ENCODE measurements around the gene CAPRIN1. TPM values are rescaled to one million over a fixed set of nuclear protein-coding genes. Genes with fewer than 3 reads are reported as not detected.
"Not testable (repeated sequence)": the region's sequence is repeated elsewhere in the genome, so short reads cannot be mapped to it uniquely, and the experiment has no call there.

CAPRIN1 gene
- polyA plus RNA-seq, 1 donor from 2014 or later: 63.5 TPM

DNA sequence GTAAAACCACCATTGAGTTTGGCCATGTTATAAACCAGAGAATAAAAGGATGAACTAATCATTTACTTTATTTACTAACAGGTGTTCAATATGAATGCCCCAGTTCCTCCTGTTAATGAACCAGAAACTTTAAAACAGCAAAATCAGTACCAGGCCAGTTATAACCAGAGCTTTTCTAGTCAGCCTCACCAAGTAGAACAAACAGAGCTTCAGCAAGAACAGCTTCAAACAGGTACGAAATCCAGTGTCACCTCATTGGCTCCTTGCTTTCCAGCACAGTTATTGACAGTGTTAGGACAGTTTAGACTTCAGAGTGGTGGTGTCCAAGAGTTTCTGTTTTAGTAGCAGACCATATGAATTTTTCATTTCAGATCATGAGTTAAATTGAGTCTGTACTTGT is 40.3 kb downstream of the CAPRIN1 start:
- H3K27ac Mint-ChIP-seq: peak overlapping the region in 1 of 3 donors; percentile 56
- no peaks in the 10 kb centered on the region for H3K9me3 Mint-ChIP-seq
- no peaks in the 10 kb centered on the region for H3K36me3 Mint-ChIP-seq
- no peaks in the 10 kb centered on the region for H3K27me3 Mint-ChIP-seq
- peaks cover 0 to under 1% (median under 1%) of the 10 kb centered on the region in 3 donors for H3K4me1 Mint-ChIP-seq
- no peak overlapping the region for H3K4me3 Mint-ChIP-seq

DNA sequence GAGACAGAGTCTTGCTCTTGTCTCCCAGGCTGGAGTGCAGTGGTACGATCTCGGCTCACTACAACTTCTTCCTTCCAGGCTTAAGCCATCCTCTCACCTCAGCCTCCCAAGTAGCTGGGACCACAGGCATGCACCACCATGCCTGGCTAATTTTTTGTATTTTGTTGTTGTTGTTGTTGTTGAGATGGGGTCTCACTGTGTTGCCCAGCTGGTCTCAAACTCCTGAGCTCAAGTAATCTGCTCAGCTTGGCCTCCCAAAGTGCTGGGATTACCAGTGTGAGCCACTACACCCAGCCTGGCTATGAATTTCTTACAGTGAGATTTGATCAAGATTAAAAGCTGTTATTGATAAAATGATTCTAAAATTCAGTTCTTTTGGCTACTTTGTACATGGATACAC is 43.4 kb downstream of the CAPRIN1 start:
- H3K4me1 Mint-ChIP-seq, H3K36me3 Mint-ChIP-seq, H3K4me3 Mint-ChIP-seq, H3K27me3 Mint-ChIP-seq, H3K9me3 Mint-ChIP-seq: not testable (repeated sequence)
- H3K27ac Mint-ChIP-seq: peak overlapping the region in 1 of 3 donors; percentile 67

DNA sequence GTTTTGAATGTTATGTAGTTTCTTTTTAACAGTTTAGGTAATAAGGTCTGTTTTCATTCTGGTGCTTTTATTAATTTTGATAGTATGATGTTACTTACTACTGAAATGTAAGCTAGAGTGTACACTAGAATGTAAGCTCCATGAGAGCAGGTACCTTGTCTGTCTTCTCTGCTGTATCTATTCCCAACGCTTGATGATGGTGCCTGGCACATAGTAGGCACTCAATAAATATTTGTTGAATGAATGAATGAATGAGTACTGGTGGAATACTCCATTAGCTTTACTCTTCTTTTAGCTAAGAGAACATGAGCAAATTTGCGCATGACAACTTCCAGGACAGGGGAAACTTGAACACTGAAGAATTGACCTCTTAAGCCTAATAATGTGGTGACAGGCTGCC is 47.3 kb downstream of the CAPRIN1 start:
- no peaks in the 10 kb centered on the region for H3K9me3 Mint-ChIP-seq
- H3K27ac Mint-ChIP-seq: peak overlapping the region in 1 of 3 donors; percentile 60
- no peaks in the 10 kb centered on the region for H3K27me3 Mint-ChIP-seq
- H3K36me3 Mint-ChIP-seq: no peaks in the 10 kb centered on the region
- H3K4me3 Mint-ChIP-seq: no peak overlapping the region
- peaks cover 2 to 7% (median 5%) of the 10 kb centered on the region in 3 donors for H3K4me1 Mint-ChIP-seq

DNA sequence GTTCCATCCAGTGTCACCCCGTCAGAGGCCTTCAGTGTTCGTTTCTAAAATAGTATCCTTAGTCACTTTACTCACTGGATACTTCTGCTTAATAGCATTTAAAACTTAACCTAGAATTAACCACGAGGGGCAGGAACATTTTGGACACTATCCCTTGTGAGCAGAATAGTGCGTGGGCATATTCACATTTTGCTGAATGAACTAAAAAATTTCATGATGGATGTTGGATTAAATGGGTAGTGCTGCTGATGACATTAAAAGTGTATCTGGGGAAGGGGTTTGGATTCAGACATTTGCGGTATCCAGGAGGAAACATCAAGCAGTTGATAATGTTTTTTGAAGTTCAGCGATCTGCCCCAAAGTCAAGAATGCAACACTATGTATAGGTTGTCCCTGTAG is 53.1 kb downstream of the CAPRIN1 start:
- Mint-ChIP-seq H3K36me3 (no peaks in the 10 kb centered on the region), H3K27me3 (no peaks in the 10 kb centered on the region)

DNA sequence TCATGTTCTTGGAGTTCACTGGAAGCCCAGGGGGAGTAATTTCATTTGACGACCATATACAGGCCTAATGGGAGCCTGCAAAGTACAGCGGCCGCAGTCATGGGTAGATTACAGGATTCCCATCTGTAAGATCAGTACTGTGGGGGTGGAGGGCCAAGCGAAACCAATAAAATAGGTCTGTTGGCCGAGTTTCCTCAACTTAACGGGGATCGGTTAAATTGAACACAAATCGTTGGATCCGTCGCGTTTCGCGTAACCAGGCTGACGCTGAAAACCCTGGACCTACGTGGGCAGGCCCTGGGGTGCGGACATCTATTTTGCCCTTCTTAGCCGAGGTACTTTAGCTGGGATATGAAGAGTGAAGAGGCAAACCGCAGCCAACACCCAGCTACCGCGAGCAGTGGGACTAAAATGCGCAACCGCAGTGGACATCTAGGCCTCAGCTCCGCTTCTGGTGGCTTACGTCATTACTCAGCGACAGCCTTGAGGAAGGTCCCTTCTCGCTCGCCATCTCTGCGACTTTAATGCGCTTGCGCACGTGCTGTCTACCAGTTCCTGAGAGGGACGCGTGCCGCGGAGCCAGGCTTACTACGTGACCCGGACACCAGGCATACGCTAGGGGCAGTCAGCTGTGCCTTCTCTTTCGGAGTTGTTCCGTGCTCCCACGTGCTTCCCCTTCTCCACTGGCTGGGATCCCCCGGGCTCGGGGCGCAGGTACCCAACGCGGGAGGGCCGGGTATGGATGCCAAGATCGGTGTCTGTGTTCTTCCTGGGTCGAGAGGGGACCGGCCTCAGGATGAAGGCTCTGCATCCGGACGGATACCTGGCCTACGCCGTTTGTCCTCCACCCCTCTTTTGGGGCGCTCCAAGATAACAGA is 53.8 kb downstream of the CAPRIN1 start, which contains the start of gene NAT10:
Gene NAT10 (plus strand): TSS at position 551 of the 878 bp plus-strand sequence. CDS start 2,597 bp downstream, outside the sequence.
- Mint-ChIP-seq H3K36me3 (no peaks in the 10 kb centered on the region), H3K9me3 (no peaks in the 10 kb centered on the region), H3K27ac (peak within 1 kb of the TSS; percentile 98 to 100 (median 99)), H3K4me3 (peak within 1 kb of the TSS; percentile 95 to 99 (median 98)), H3K27me3 (no peaks in the 10 kb centered on the region), H3K4me1 (peaks cover 33 to 44% (median 38%) of the 10 kb centered on the region in 3 donors)

More for the DNA sequence above, 53.1 kb downstream of the CAPRIN1 start:
- Mint-ChIP-seq H3K27ac (peak overlapping the region; percentile 98 to 100 (median 99)), H3K4me1 (peaks cover 33 to 41% (median 38%) of the 10 kb centered on the region in 3 donors), H3K9me3 (no peaks in the 10 kb centered on the region), H3K4me3 (peak overlapping the region; percentile 95 to 99 (median 98))

DNA sequence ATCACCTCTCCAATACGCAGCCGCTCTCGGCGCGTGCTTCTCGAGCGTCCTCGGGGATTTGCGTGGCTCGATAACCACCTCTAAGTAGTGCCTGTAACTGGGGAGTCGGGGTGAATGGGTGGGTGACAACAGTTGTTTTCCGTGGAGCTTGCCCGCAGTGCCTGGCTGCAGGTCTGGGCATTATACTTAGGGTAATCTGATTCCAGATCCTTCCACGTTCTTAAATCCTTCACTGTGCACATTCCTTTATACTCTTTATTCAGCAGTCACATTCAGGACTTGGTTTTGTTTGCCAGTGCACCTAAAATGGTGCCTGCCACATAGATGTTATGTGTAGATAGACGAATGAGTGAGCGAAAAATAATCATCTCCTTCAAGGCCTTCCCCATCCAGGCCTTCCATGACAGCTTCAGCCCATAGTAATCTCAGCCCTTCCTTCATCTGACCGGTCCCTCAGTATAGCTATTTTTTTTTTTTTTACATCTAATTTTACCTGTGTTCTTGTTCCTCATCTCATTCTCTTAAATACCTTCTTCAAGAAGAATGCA is 54.5 kb downstream of the CAPRIN1 start:
- no peaks in the 10 kb centered on the region for H3K27me3 Mint-ChIP-seq

DNA sequence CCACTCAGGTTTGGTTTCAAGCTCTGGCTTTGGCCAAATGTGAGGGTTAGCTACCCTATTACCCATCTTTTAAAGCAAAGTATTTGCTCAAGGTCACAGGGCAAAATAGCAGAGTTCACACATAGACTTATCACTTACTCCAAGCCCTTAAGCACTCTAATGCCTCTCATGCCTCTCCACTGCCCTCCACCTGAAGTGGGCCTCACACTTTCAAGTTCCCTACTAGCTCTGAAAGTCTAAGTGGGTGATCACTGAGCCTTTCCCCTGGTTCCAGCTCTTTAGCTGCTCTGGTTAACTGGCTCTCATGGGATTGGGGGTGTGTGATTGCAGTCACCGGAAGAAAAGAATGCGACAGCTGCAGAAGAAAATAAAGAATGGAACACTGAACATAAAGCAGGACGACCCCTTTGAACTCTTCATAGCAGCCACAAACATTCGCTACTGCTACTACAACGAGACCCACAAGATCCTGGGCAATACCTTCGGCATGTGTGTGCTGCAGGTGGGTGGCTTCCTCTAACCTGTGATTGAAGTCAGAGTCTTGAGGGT is 60.3 kb downstream of the CAPRIN1 start:
- Mint-ChIP-seq H3K4me3 (no peak overlapping the region), H3K9me3 (no peaks in the 10 kb centered on the region), H3K36me3 (peaks cover 1% of the 10 kb centered on the region), H3K4me1 (peaks cover 6 to 16% (median 7%) of the 10 kb centered on the region in 3 donors), H3K27me3 (no peaks in the 10 kb centered on the region), H3K27ac (no peak overlapping the region)

More for the DNA sequence above, 54.5 kb downstream of the CAPRIN1 start:
- peak overlapping the region; percentile 95 to 99 (median 98) for H3K4me3 Mint-ChIP-seq
- no peaks in the 10 kb centered on the region for H3K36me3 Mint-ChIP-seq
- H3K9me3 Mint-ChIP-seq: no peaks in the 10 kb centered on the region
- H3K4me1 Mint-ChIP-seq: peaks cover 33 to 44% (median 38%) of the 10 kb centered on the region in 3 donors
- H3K27ac Mint-ChIP-seq: peak overlapping the region; percentile 98 to 100 (median 99)

DNA sequence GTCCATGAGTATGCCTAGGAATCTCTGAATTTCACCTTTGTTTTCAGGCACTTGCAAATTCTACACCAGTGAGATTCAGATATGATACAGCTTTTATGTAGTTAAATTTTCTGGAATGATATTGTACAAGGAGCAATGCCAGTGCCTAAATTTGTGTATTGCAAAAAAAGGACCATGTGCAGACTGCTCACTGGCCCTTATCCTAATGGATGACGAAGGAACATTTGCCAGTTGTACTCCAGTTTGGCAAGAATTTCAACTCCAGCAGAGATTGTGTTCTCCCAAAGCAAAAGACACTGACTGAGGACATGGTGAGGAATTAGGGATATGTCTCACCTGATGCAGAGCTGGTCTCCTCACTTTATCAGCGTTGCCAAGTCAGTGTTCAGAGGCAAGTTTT is 62.5 kb downstream of the CAPRIN1 start:
- no peak overlapping the region for H3K4me3 Mint-ChIP-seq
- peaks cover 4% of the 10 kb centered on the region for H3K36me3 Mint-ChIP-seq
- peak overlapping the region in 1 of 3 donors; percentile 18 for H3K27ac Mint-ChIP-seq
- no peaks in the 10 kb centered on the region for H3K9me3 Mint-ChIP-seq
- no peaks in the 10 kb centered on the region for H3K27me3 Mint-ChIP-seq
- peaks cover 0 to 7% (median 6%) of the 10 kb centered on the region in 3 donors for H3K4me1 Mint-ChIP-seq

DNA sequence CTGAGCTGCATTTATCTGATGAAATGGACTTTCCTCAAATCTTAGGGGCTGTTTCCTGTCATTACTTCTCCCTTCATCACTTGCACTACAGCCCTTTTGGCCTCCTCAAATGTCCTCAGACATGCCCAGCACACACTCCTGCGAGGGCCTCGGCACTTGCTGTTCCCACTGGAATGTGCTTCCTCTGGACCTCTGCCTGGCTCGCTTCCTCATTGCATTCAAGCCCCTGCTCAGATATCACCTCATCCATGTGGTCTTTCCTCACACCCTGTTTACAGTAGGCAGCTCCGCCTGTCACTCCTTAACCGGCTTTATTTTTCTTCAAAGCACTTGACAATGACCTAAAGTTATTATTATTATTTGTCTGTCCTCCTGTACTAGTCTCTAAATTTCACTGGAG is 62.9 kb downstream of the CAPRIN1 start:
- Mint-ChIP-seq H3K36me3 (peaks cover 4% of the 10 kb centered on the region), H3K4me1 (peaks cover 0 to 3% (median 2%) of the 10 kb centered on the region in 3 donors), H3K27ac (peak overlapping the region in 1 of 3 donors; percentile 18), H3K27me3 (no peaks in the 10 kb centered on the region), H3K4me3 (no peak overlapping the region), H3K9me3 (no peaks in the 10 kb centered on the region)

DNA sequence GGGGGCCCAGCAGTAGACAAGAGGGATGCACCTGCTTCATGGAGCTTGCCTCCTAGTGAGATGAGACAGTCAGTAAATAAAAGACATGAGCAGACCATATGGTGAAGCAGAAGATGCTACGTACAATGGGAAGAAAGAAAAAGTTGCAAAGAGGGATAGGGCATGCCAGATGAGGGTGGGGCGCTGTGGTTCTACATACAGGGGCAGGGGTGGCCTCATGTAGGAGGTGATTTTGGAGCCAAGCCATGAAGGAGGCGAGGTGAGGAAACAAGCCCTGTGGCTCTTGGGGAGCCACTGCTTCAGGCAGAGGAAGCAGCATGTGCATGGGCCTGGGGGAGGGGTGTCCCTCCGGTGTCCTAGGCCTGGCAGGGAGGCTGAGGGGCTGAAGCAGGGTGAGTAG is 69.1 kb downstream of the CAPRIN1 start:
- H3K27ac Mint-ChIP-seq: peak overlapping the region in 1 of 3 donors; percentile 81
- peaks cover 5% of the 10 kb centered on the region for H3K36me3 Mint-ChIP-seq
- no peaks in the 10 kb centered on the region for H3K27me3 Mint-ChIP-seq
- H3K4me1 Mint-ChIP-seq: peaks cover 0 to 2% (median 1%) of the 10 kb centered on the region in 3 donors
- no peaks in the 10 kb centered on the region for H3K9me3 Mint-ChIP-seq
- H3K4me3 Mint-ChIP-seq: no peak overlapping the region

DNA sequence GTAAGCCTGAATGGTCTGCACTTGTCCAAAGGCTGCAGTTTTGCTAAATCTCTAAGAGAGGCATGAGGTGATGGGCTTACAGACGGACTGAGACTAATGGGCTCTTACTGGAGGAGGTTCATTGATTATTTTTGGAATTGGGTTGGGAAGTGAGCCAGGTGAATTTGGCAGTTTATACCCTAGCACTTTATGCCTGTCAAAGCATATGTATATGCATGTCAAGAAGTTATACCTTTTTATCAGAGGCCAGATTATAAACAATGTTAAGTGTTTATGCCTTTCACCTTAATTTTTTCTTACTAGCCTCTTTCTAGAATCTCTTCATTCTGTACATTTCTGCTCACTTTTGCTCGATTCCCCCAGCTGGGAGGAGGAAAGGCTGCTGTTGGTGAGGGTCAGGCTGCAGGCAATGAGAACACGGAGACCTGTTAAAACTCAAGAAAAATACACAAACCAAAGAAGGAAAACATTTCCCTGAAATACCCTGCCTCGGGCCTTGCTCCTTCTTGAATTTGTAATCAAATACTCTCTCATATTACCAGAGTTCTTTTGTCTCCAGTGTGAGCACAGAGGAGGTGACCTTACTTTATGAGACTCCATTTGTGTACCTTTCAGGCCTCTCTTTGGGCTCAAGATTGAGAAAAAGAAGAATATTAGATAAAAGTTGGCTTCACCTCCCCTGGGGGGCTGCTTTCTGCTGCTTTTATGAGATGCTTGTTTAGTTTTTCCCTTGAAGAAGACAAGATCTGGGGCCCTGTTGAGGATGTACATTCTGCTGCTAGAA is 73.5 kb downstream of the CAPRIN1 start:
- no peak overlapping the region for H3K27ac Mint-ChIP-seq
- no peaks in the 10 kb centered on the region for H3K27me3 Mint-ChIP-seq
- H3K36me3 Mint-ChIP-seq: peaks cover 7% of the 10 kb centered on the region
- H3K4me3 Mint-ChIP-seq: no peak overlapping the region
- peaks cover 0 to 2% (median 1%) of the 10 kb centered on the region in 3 donors for H3K4me1 Mint-ChIP-seq
- H3K9me3 Mint-ChIP-seq: no peaks in the 10 kb centered on the region

DNA sequence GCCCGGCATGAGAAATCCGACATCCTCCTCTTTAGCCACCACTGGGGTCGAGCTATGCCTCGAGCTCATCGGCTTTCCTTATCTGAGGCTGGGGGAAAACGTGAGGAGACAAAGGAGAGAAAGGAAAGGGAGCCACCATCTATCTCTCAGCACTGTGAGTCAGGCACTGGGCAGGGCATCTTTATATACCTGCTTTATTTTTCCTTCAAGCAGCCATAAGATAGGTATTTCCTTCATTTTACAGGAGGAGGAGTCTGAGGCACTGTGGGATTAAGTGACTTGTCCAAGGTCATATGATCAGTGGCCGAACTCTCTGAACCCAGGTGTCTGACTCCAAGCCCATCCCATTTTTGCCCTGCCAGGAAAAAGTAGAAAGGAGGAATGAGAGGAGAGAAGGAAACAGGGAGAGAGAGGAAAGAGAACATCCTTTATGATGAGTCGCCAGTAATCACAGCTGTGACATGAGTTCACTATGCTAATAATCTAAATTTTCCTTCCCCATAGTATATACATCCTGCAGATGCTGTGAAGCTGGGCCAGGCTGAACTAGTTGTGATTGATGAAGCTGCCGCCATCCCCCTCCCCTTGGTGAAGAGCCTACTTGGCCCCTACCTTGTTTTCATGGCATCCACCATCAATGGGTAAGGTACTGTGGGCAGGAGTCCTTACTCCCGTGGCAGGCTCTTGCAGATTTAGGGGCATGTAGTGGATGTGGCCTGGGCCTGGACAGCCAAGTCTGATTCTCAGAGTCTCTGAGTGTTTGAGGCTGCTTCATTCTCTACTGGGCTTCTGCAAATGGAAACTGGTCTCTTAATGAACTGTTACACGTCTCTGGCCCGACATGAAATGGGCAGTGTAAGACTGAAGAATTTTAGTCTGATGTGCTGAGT is 75.7 kb downstream of the CAPRIN1 start:
- Mint-ChIP-seq H3K27me3 (no peaks in the 10 kb centered on the region), H3K4me1 (peaks cover 0 to 1% (median 0%) of the 10 kb centered on the region in 3 donors), H3K9me3 (no peaks in the 10 kb centered on the region), H3K36me3 (peaks cover 7% of the 10 kb centered on the region), H3K4me3 (no peak overlapping the region), H3K27ac (no peak overlapping the region)

DNA sequence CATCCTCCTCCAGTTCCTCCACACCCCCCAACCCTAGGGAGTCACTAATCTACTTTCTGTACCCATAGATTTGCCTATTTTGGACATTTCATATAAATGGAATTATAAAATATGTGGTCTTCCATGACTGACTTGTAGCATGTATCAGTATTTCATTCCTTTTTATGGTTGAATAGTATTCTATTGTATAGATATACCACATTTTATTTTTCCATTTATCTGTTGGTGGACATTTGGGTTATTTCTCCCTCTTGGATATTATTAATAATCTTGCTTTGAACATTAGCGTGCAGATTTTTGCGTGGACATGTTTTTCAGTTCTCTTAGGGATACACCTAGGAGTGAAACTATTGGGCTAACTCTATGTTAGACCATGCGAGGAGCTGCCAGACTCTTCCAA is 77.3 kb downstream of the CAPRIN1 start:
- no peaks in the 10 kb centered on the region for H3K27me3 Mint-ChIP-seq
- H3K9me3 Mint-ChIP-seq: no peaks in the 10 kb centered on the region
- no peak overlapping the region for H3K27ac Mint-ChIP-seq
- H3K36me3 Mint-ChIP-seq: peaks cover 7% of the 10 kb centered on the region
- peaks cover 0 to 1% (median 0%) of the 10 kb centered on the region in 3 donors for H3K4me1 Mint-ChIP-seq
- H3K4me3 Mint-ChIP-seq: no peak overlapping the region

Measured in IgD-negative memory B cell (primary cell).